Activated CD4-positive, alpha-beta T cell treated with anti-CD3 and anti-CD28 coated beads for 4 hours (primary cell): Measurements from ENCODE around the gene AHDC1.

Source experiments
- DNase-seq, 2 donors: peaks; one replicate each; pipeline ENCODE4 v3.0.0-alpha.2; 2020

The AHDC1 gene

DNA sequence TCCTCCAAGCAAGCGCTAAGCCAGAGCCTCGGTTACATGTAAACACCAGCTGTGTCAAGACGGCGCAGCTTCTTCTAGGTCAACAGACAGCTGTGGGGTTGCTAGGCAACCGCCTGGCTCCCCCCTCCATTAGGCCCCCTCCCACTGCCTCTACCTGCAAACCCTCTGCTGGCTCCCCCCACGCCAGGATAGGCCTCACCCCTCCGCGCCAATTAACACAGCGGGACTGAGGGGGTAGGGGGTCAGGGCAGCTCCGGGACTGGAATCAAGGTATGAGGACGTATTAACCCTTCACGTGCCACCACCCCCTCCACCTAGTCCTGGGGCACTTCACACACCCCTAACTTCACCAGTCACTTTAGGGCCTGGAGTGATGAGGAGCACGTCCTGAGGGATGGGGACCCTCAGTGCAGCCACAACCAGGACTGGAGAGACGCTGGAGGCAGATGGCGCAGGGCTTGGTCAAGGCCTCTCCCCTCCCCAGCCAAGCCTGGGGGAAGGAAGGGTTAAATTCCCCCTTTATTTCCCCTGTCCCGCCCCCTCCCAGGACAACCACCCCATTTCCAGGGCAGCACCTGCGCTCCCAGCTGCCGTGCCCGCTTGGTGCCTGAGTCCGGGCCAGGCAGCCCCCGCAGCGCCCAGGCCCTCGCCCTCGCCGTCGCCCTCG is 76.6 kb downstream of the AHDC1 start:
- DNase-seq: peak in 1 of 2 donors; percentile 35

DNA sequence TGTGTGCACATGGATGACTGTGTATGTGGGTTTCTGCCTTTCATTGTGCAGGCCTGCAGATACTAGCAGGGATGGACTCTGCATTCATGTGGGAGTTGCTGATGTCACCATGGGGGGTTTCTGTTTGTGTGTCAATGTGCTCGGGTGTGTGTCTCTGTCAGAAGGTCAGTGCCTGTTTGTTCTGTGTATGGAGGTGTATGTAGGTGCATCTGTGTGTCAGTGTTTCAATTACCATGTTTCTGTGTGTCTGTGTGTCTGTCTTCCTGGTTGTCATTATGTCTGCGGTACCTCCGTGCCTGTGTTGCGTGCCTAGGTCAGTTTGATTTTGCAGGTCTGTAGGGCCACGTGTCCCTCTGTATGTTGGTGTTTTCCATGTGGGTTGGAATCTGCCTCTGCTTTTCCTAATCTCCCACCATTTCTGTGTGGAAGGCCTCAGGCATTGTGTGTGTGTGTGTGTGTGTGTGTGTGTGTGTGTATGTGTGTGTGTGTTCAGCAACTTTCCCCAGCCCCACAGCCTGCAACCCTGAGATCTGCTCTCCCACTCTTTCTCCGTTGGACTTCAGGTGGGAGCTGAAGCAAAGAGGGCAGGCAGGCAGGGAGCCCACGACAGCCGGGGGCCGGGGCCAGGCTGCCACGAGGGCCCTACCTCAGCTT is 77.2 kb downstream of the AHDC1 start:
- no peak for DNase-seq

DNA sequence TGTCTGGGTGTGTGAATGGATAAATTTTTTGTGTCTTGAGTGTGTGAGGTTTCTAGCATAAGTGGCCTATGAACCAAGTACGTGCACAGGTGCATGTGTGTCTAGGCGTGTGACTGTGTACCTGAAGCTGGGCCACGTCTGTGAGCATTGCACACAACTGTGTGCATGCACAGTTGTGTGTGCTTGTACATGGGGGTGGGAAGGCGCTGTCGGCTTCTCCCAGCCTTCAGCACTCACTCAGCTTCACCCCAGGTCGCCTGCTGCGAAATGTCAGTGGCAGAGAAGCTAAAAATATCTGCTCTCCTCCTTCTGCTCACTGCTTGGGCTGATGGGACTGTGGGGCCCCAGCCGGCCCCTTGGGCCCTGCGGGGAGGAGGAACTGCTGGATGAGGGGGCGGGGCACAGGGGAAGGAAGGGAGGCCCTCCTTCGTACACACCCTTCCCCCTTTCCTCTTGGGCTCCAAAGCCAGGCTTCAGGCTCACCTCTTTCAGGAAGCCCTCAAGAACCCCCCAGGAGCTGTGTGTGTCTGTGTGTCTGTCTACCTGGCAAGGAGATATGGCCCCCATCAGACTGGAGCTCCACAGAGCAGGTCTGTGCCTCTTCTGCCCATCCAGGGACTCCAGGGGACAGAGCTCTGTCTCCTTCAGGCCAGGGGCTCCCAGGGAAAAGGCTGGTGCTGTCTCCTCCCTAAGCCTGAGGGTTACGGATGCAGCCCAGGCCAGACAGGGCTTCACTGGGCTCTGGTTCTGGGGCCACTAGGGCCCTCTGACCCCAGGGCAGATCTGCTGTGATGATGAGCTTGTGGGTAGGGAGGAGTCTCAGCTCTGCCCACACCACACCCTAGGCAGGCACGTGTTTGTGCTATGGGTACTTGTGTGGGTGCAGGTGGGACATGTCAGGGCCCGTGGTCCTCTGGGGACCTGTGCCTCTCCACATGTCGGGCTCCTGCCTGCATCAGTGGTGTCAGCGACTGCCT is 78.4 kb downstream of the AHDC1 start:
- DNase-seq: peak; percentile 33 to 42

DNA sequence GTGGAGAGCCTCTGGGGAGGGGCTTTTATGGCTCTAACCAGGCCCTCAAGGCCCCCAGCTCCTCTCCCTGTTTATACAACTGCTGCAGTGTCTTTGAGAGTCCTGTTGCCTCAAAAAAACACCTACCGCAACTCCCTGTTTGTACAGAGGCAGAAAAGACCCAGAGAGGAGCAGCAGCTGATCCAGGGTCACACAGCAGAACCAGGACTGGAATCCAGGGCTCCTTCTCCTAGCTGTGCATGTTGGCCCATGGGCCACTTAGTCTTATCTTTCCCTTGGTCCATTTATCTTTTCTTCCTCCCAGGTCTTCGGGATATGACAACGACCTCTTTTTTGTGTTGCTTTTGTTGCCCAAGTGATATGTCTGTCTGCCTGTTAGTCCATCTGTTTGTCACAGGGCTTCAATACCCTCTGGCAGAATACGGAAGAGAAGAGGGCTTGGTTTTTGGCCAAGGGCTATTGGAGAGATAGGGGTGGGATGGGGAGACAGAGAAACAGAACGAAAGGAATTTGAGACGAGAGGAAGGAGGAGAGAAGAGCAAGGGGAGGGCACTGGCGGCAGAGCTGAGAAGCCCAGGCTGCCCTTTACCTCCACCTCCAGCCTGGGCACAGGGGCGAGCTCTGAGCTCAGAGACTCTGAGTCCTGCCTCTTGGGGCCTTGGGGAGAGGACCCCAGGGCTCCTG is 80.5 kb downstream of the AHDC1 start:
- DNase-seq: no peak

- DNase-seq: peak; percentile 53 to 63
These were observed 81.3 kb downstream of the AHDC1 start for GRCh38 chr1:27522432-27523336.

- no peak for DNase-seq
These were observed 82.0 kb downstream of the AHDC1 start for GRCh38 chr1:27521861-27522431.

DNA sequence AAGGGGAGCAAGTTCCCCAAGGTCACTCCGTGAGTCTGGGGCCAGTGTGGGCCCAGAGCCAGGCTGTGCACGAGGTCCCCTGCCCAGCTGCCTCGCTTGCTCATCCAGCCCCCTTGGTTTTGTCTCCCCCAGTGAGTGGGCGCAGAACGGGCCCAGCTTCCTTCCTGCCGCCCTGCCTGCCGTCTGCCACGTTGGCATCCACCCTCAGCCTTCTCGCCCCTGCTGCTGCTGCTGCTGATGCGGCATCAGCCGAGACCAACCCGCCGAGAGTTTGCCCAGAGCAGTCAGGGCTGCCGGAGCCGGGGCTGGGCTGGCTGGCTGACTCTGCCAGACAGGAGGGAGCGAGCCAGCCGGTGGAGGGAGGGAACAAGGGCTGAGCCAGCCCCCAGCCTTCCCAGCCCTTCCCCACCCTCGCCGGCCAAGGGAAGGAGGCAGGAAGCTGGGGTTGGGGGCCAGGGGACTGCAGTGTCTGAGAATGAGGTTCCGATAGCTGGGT is 82.6 kb downstream of the AHDC1 start:
- peak; percentile 48 to 72 for DNase-seq

DNA sequence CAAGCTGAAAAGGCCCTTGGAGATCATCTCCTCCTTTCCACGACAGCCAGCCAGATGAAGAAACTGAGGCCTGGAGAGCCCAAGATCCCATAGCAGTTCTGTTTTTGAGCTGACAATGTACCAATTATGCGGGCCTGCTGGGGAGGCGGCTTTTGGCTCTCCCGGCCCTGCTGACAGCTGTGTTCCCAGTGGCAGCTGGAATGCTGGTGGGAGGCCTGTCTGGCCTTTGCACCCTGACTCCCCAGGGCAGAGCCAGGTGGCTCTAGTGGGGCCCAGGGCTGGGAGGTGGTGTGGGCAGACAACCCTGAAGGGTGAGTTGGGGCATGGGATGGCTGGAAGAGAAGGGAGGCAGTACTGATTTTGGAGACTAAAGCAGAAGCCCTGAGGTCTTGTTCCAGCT is 83.3 kb downstream of the AHDC1 start:
- no peak for DNase-seq

DNA sequence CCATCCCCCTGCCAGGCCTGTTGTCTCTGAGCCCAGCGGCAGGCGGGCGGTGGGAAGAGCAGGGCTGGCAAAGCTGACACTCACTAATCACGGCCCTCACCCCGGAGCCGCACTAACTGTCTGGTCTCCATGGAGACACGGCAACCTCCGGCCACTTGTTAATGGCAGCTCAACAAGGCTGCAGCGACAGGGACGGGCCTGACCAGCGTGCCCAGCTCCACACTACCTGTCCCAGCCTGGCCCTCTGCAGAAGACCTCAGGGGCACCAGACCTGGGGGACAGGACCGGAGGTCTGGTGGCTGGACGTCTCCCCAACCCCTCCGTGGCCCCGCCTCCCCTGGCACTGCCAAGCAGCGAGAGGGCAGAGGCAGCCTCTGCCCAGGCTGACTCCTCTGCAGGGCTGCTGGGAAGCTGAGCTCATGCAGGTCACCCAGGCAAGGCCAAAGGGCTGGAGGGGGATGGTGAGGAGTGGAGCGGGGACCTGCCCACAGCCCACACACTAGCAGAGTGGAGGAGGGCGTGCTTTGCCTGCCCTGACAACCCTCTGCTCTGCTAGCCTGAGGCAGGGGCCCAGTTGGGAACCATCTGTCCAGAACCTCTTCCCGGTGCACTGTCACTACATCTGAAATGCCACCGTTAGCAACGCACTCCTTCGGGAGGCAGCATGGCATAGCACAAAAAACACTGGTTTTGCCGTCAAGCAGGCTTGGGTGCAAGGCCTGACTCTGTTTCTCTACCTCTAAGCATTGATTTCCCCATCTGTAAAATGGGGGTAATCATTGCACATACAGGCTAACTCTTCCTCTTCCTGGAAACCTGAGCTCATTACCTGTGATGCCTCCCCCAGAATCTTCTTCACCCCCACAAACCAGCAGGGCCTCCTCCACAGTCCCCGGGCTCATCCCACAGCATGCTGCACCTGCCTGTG is 84.3 kb downstream of the AHDC1 start:
- DNase-seq: no peak

- DNase-seq: no peak
These were observed 85.1 kb downstream of the AHDC1 start for GRCh38 chr1:27518808-27519207.

DNA sequence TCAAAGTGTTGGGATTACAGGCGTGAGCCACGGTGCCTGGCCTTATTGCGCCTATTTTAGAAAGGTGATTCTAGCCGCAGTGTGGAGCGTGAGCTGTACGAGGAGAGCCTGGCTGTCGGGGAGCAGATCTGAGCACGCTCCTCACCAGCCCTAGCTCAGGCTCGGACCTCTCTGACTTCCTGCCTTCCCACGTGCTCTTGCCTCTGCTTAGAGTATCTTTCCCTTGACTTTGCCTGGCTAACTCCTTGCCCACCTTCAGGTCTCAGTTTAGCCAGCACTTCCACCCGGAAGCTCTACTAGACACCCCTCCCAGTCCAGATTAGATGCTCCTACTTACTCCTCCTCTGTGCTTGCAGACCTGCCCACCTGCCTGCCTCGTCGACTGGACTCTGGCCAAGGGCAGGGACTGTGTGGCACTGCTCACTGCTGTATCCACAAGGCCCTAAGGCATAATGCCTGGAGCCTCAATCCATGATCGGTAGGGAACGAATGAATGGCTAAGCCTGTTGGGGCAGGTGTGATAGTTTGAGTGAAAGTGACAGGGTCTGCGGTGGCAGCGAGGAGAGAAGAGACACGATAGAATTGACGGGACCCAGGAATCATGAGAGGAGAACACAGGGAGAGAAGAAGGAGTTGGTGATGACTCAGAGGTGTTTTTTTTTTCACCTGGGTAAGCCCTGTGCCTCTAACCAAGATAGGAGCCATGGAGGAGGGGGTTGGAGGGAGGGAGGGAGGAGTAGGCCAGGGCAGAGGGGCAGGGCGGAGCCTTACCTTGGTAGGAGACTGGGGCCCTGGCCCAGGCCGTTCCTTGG is 85.8 kb downstream of the AHDC1 start:
- DNase-seq: no peak

- DNase-seq: no peak
These were observed 86.6 kb downstream of the AHDC1 start for GRCh38 chr1:27517301-27517700.

DNA sequence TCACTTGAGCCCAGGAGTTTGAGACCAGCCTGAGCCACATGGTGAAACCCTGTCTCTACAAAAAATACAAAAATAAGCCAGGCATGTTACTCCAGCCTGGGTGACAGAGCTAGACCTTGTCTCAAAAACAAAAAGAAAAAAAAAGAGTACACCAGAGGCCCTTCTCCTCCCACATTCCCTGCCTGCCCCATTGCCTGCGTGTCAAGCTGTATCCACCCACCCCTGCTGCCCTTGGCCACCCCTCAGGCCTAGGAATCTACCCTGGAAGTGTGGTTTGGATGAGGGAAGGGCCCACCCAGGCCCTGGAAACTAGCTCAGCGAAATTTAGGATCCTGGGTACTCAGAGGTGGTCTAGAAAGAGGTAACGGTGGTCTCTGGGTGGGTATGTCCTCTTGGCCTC is 88.3 kb downstream of the AHDC1 start:
- no peak for DNase-seq

DNA sequence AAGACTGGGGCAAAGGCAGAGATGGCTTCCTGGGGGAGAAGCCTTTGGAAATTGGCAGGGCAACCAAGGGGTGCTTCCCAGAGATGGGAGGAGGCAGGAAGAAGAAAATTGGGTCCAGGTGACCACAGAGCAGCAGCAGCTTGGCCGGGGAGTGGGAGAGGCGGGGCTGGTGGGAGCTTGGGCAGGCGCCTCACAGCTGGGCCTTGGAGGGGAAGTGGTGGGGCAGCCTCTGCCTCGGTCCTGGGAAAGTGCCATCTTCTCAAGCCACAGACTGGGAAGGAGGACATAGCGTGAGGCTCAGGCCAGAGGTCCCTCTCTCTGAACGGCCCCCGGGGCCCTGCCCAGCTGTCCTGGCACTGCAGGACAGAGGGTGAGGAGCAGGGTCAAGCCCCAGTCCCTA is 90.0 kb downstream of the AHDC1 start:
- no peak for DNase-seq

GRCh38 chr1:27513528-27513927 is 90.4 kb downstream of the AHDC1 start:
- DNase-seq: no peak

DNA sequence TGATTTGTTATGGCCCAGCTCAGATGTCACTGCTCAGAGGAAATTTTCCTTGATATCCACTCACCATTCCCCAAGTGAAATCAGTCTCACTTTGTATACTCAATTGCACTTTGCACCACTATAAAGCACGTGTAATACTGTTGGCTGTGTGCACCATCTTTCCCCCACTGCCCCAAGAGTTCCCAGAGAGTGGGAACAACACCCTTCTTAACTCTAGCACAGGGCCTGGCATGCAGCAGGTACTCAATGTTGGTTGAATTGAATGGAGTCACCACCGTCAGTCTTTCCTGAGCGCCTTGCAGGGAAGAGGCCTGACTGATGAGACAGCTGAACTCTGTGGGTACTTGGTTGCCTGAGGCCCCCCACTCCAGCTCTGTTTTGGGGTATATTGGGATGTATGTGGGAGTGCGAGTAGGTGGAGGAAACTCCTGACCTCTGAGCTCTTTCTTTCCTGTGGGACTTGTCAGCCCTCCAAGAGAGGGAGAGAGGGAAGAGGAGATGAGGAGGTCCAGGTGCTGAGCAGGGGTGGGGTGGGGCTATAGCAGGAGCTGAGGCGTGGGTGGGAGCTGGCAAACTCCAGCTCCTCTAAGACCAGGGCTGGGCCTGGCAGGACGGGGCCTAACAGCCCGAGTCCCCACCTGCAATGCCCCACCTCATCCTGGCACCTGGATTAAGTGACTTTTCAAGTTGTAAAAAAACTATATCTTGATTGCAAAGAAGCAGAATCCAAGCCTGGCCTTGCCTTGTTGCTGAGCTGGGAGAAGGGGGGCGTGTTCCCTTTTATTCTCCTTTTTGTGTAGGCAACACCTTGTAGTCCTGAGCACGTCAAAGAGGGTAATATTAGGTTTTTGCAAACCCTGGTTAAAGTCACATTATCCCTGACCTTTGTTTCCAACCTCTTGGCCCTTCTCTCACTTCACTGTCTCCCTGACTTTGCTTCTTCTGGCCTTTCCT is 94.5 kb downstream of the AHDC1 start:
- DNase-seq: no peak

- DNase-seq: no peak
These were observed 95.8 kb downstream of the AHDC1 start for GRCh38 chr1:27507960-27508665.
